ENCODE results near the gene MLANA. TPM values are rescaled to one million over a fixed set of nuclear protein-coding genes. Genes with fewer than 3 reads are reported as not detected.
A peak's percentile ranks its signal among the peaks of the same experiment; 100 is the strongest.

MLANA gene
- total and polyA plus RNA-seq, 7 donors = not detected

GRCh38 chr9:5947912-5948311 lies 57.2 kb downstream of the MLANA start:
- DNase-seq = no peak
- no peak overlapping the region for H3K4me3 ChIP-seq
- H3K4me1 ChIP-seq = peaks cover 0 to 21% (median 7%) of the 10 kb centered on the region in 4 donors
- no peak overlapping the region for H3K27ac ChIP-seq
- WGBS, 2 donors = 65 to 87% methylated on average over 2 of the region's 2 CpGs
- H3K27me3 ChIP-seq = no peaks in the 10 kb centered on the region
- no peaks in the 10 kb centered on the region for H3K36me3 ChIP-seq
- H3K9me3 ChIP-seq = no peaks in the 10 kb centered on the region
- TF ChIP-seq CTCF (IDR thresholded peaks at IDR 0.05) (no peak), EP300 (IDR thresholded peaks at IDR 0.05) (no peak), POLR2A (IDR thresholded peaks at IDR 0.05) (no peak), POLR2AphosphoS5 (IDR thresholded peaks at IDR 0.05) (no peak)
- intact Hi-C loops (cut with DNase I) = no loop called here

- Histone ChIP-seq H3K9me3 (no peaks in the 10 kb centered on the region), H3K36me3 (no peaks in the 10 kb centered on the region), H3K27me3 (no peaks in the 10 kb centered on the region), H3K27ac (no peak overlapping the region), H3K4me1 (peaks cover 0 to 21% (median 7%) of the 10 kb centered on the region in 4 donors), H3K4me3 (peak overlapping the region in 1 of 4 donors; percentile 5)
- no peak for TF ChIP-seq CTCF (IDR thresholded peaks at IDR 0.05)
- intact Hi-C loops (cut with DNase I) = no loop called here
- DNase-seq = no peak
- WGBS, 2 donors = 22 to 47% methylated on average over 5 of the region's 5 CpGs
These were observed 58.5 kb downstream of the MLANA start for GRCh38 chr9:5949103-5949699.

GRCh38 chr9:5950261-5950660 lies 59.6 kb downstream of the MLANA start:
- TF ChIP-seq POLR2AphosphoS5 (IDR thresholded peaks at IDR 0.05) = no peak
- no peak for TF ChIP-seq CTCF (IDR thresholded peaks at IDR 0.05)
- no peak for TF ChIP-seq POLR2A (IDR thresholded peaks at IDR 0.05)
- no peak for TF ChIP-seq EP300 (IDR thresholded peaks at IDR 0.05)
- 94 to 99% methylated on average over 1 of the region's 1 CpG for WGBS, 2 donors
- no peak overlapping the region for H3K27ac ChIP-seq

GRCh38 chr9:5951686-5952211 lies 61.1 kb downstream of the MLANA start:
- DNase-seq = no peak
- intact Hi-C loops (cut with DNase I) = loop anchor here (10.0 kb wide), 1 partner anchor 53 kb away; a partner anchor contains a TSS
- Histone ChIP-seq H3K27ac (no peak overlapping the region), H3K9me3 (no peaks in the 10 kb centered on the region), H3K4me1 (peaks cover 0 to 21% (median 7%) of the 10 kb centered on the region in 4 donors), H3K27me3 (no peaks in the 10 kb centered on the region), H3K36me3 (no peaks in the 10 kb centered on the region), H3K4me3 (no peak overlapping the region)
- TF ChIP-seq POLR2A (IDR thresholded peaks at IDR 0.05) = no peak
- no peak for TF ChIP-seq EP300 (IDR thresholded peaks at IDR 0.05)
- TF ChIP-seq POLR2AphosphoS5 (IDR thresholded peaks at IDR 0.05) = no peak
- no peak for TF ChIP-seq CTCF (IDR thresholded peaks at IDR 0.05)
- 87 to 88% methylated on average over 4 of the region's 4 CpGs for WGBS, 2 donors

More at GRCh38 chr9:5950261-5950660, 59.6 kb downstream of the MLANA start:
- Histone ChIP-seq H3K4me1 (peaks cover 0 to 21% (median 7%) of the 10 kb centered on the region in 4 donors), H3K9me3 (no peaks in the 10 kb centered on the region), H3K4me3 (no peak overlapping the region), H3K36me3 (no peaks in the 10 kb centered on the region), H3K27me3 (no peaks in the 10 kb centered on the region)
- intact Hi-C loops (cut with DNase I) = loop anchor here (10.0 kb wide), 1 partner anchor 55 kb away; a partner anchor contains a TSS
- no peak for DNase-seq

All from sigmoid colon (tissue), 7 donors.